Motor neuron (in vitro differentiated cells): Measurements from ENCODE around the gene HS1BP3. TPM values are rescaled to one million over a fixed set of nuclear protein-coding genes. Genes with fewer than 3 reads are reported as not detected.

Experiments used
- ATAC-seq, 8 experiments: fragments of 200-7000 bp; cut with Tn5 transposase; replicated peaks in 6 of 8; 2 replicates each; pipeline ENCODE4 v1.8.0; 2021; ENCODE audit warnings: mild to moderate bottlenecking in 8 of 8, moderate library complexity in 8 of 8
- H3K27ac ChIP-seq, 2 donors: fragments of 250-450 bp; sonication (Bioruptor Pico); 2 replicates each; pipeline ENCODE4 v1.9.0; 2021; ENCODE audit warnings: antibody characterized with exemption in 2 of 2, mild to moderate bottlenecking in 2 of 2, moderate library complexity in 1 of 2
- H3K4me1 ChIP-seq, 2 donors: fragments of 250-450 bp; sonication (Bioruptor Pico); replicated peaks in 1 of 2; 2 replicates each; pipeline ENCODE4 v1.6.1; 2021; ENCODE audit warnings: antibody characterized with exemption in 2 of 2, mild to moderate bottlenecking in 2 of 2, moderate library complexity in 1 of 2
- H3K4me3 ChIP-seq, 5 donors: fragments of 250-450 bp; sonication (Bioruptor Pico); 2 replicates each; pipeline ENCODE4 v1.9.0; 2021; ENCODE audit warnings: antibody characterized with exemption in 5 of 5, mild to moderate bottlenecking in 5 of 5, moderate library complexity in 4 of 5
- WGBS, 10 experiments: fragments of 450-650 bp; shearing (Covaris generic); methylation state at CpG; one replicate each; pipeline ENCODE4 v1.0.0; 2022; 5-methylcytosine and 5-hydroxymethylcytosine counted together
- in situ Hi-C, 9 experiments: fragments of 400-800 bp; cut with MboI; loops; one replicate each; pipeline ENCODE4 v1.15.0; 2021; ENCODE audit warnings: low sequenced_read_pairs in 9 of 9, low pct_unique_long_range_greater_than_20kb in 2 of 9; ENCODE audit not compliant: unreplicated experiment in 9 of 9
- total RNA-seq, 8 experiments: library from RNA; unstranded; fragments of 300-600 nt; gene quantifications; 2 replicates each; pipeline versions ENCODE4 v1.2.3 to v1.2.4, GENCODE V29; 2022

The HS1BP3 gene
- 10 to 100 TPM in 6 of 8 experiments, 1 to 10 TPM in 2; 6.8 to 29.2 (median 11.2) TPM for total RNA-seq

- peak within 1 kb of the TSS; percentile 62 to 86 (median 65) for H3K4me3 ChIP-seq
- peaks cover 16 to 22% of the 10 kb centered on the region in 2 donors for H3K4me1 ChIP-seq
- WGBS, 10 experiments: 0% methylated on average over 1 to 8 of the region's 72 CpGs; no CpG with 5 or more reads in 5 of the 10 experiments
- ATAC-seq: peak; percentile 78 to 95 (median 92)
- H3K27ac ChIP-seq: peak within 1 kb of the TSS; percentile 64 to 78
- in situ Hi-C loops: loop anchor here in 7 of 9 experiments (25.0 kb wide), 3 partner anchors 286 to 461 kb away; partner anchors contain the start of gene TDRD15 (in 1 of the 7)
These were observed at the start of gene HS1BP3 for GRCh38 chr2:20650877-20651730. Gene HS1BP3, minus strand, starts transcription at chr2:20651098. Its CDS starts 35 bp downstream, at chr2:20651063.

- WGBS, 10 experiments: 75 to 100% (median 98%) methylated on average over 2 to 4 of the region's 4 CpGs; no CpG with 5 or more reads in 1 of the 10 experiments
- in situ Hi-C loops: no loop called here
These were observed 48.2 kb upstream of the HS1BP3 start for GRCh38 chr2:20698916-20699613.

GRCh38 chr2:20697322-20697934 lies 46.5 kb upstream of the HS1BP3 start:
- in situ Hi-C loops: no loop called here
- 80 to 100% (median 100%) methylated on average over 1 to 2 of the region's 2 CpGs; no CpG with 5 or more reads in 3 of the 10 experiments for WGBS, 10 experiments
- Histone ChIP-seq H3K4me1 (no peaks in the 10 kb centered on the region), H3K27ac (no peak overlapping the region), H3K4me3 (no peak overlapping the region)
- ATAC-seq: no peak

More at GRCh38 chr2:20698916-20699613, 48.2 kb upstream of the HS1BP3 start:
- Histone ChIP-seq H3K27ac (no peak overlapping the region), H3K4me3 (no peak overlapping the region), H3K4me1 (no peaks in the 10 kb centered on the region)
- no peak for ATAC-seq

- ATAC-seq: no peak
- in situ Hi-C loops: no loop called here
- H3K4me3 ChIP-seq: no peak overlapping the region
- no peaks in the 10 kb centered on the region for H3K4me1 ChIP-seq
- WGBS, 10 experiments: 80 to 100% (median 100%) methylated on average over 1 to 2 of the region's 2 CpGs; no CpG with 5 or more reads in 2 of the 10 experiments
- no peak overlapping the region for H3K27ac ChIP-seq
These were observed 45.5 kb upstream of the HS1BP3 start for GRCh38 chr2:20696366-20696765.

GRCh38 chr2:20693317-20693716 lies 42.4 kb upstream of the HS1BP3 start:
- Histone ChIP-seq H3K4me3 (no peak overlapping the region), H3K4me1 (no peaks in the 10 kb centered on the region), H3K27ac (no peak overlapping the region)
- no peak for ATAC-seq
- WGBS, 10 experiments: 78 to 100% (median 98%) methylated on average over 1 to 3 of the region's 3 CpGs; no CpG with 5 or more reads in 4 of the 10 experiments
- in situ Hi-C loops: no loop called here

GRCh38 chr2:20692081-20692480 lies 41.2 kb upstream of the HS1BP3 start:
- ATAC-seq: no peak
- no peak overlapping the region for H3K27ac ChIP-seq
- no peaks in the 10 kb centered on the region for H3K4me1 ChIP-seq
- no peak overlapping the region for H3K4me3 ChIP-seq
- 20 to 100% (median 86%) methylated on average over 1 to 2 of the region's 2 CpGs; no CpG with 5 or more reads in 3 of the 10 experiments for WGBS, 10 experiments
- in situ Hi-C loops: no loop called here

GRCh38 chr2:20691076-20691734 lies 40.3 kb upstream of the HS1BP3 start:
- in situ Hi-C loops: no loop called here
- no peak overlapping the region for H3K27ac ChIP-seq
- 86 to 100% (median 94%) methylated on average over 1 to 6 of the region's 6 CpGs; no CpG with 5 or more reads in 2 of the 10 experiments for WGBS, 10 experiments
- no peak for ATAC-seq
- no peaks in the 10 kb centered on the region for H3K4me1 ChIP-seq
- H3K4me3 ChIP-seq: no peak overlapping the region

- ATAC-seq: no peak
- in situ Hi-C loops: no loop called here
- WGBS, 10 experiments: 85 to 100% (median 95%) methylated on average over 2 to 10 of the region's 11 CpGs
- H3K27ac ChIP-seq: no peak overlapping the region
- no peak overlapping the region for H3K4me3 ChIP-seq
- no peaks in the 10 kb centered on the region for H3K4me1 ChIP-seq
These were observed 38.7 kb upstream of the HS1BP3 start for GRCh38 chr2:20689428-20690264.

GRCh38 chr2:20687260-20687832 lies 36.4 kb upstream of the HS1BP3 start:
- 94 to 100% (median 100%) methylated on average over 1 to 4 of the region's 4 CpGs; no CpG with 5 or more reads in 3 of the 10 experiments for WGBS, 10 experiments
- H3K4me1 ChIP-seq: no peaks in the 10 kb centered on the region
- peak in 2 of 8 experiments; percentile 54 to 66 for ATAC-seq
- no peak overlapping the region for H3K27ac ChIP-seq
- in situ Hi-C loops: no loop called here
- H3K4me3 ChIP-seq: no peak overlapping the region

GRCh38 chr2:20684581-20685063 lies 33.7 kb upstream of the HS1BP3 start:
- Histone ChIP-seq H3K4me1 (no peaks in the 10 kb centered on the region), H3K4me3 (no peak overlapping the region), H3K27ac (no peak overlapping the region)
- 57 to 100% (median 94%) methylated on average over 1 to 6 of the region's 6 CpGs; no CpG with 5 or more reads in 2 of the 10 experiments for WGBS, 10 experiments
- in situ Hi-C loops: no loop called here
- ATAC-seq: no peak

- no peak overlapping the region for H3K27ac ChIP-seq
- no peak overlapping the region for H3K4me3 ChIP-seq
- in situ Hi-C loops: no loop called here
- ATAC-seq: peak in 2 of 8 experiments; percentile 59 to 61
- no peaks in the 10 kb centered on the region for H3K4me1 ChIP-seq
- WGBS, 10 experiments: 23 to 100% (median 85%) methylated on average over 1 to 7 of the region's 7 CpGs; no CpG with 5 or more reads in 1 of the 10 experiments
These were observed 31.4 kb upstream of the HS1BP3 start for GRCh38 chr2:20682167-20682920.
